Testis (tissue), 2 donors: ENCODE results near the gene CXCL3.

Source experiments
- CTCF ChIP-seq, 3 experiments: fragments of 450-650 bp in 2 of 3; fragments of 200-600 bp in 1 of 3; sonication (generic) in 1 of 3; IDR thresholded peaks; one replicate each; pipeline ENCODE4 v1.5.1; 2016 to 2019; ENCODE audit warnings: antibody characterized with exemption in 3 of 3, mild to moderate bottlenecking in 2 of 3, moderate library complexity in 1 of 3
- POLR2A ChIP-seq: fragments of 450-650 bp; IDR thresholded peaks from one replicate; pipeline ENCODE4 v1.6.1; 2017; ENCODE audit warnings: antibody characterized with exemption, mild to moderate bottlenecking, moderate library complexity

GRCh38 chr4:74045247-74045646 is 6.8 kb upstream of the CXCL3 start:
- no peak for TF ChIP-seq POLR2A
- TF ChIP-seq CTCF (IDR thresholded peaks at IDR 0.05), result no peak
